ENCODE results near the gene CACNA1E. TPM values are rescaled to one million over a fixed set of nuclear protein-coding genes. Genes with fewer than 3 reads are reported as not detected.

Gene CACNA1E
- total RNA-seq, 6 donors from 2014 or later = 0.17 to 1.4 (median 0.51) TPM

DNA sequence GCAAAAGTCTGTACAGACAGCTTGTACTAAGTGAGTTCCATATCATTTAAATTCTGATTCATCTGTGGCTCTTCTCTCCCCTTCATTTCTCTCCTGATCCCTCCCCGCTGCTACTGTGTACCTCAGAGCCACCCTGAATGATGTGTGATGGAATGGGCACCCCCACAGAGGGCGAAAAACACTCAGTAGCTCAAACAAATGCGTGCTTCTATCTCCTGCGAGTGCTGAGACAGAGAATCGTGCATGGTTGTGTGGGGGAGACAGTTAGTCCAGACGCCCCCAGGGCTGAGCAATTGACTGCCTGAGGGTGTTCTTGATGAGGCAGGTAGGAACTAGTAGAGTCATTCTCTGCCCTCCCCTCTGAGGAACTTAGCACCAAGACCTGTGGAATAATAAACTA is 308.4 kb downstream of the CACNA1E start:
- Histone ChIP-seq H3K27ac (no peak overlapping the region), H3K4me1 (no peaks in the 10 kb centered on the region), H3K27me3 (no peaks in the 10 kb centered on the region), H3K9me3 (no peaks in the 10 kb centered on the region), H3K36me3 (no peaks in the 10 kb centered on the region), H3K4me3 (no peak overlapping the region)
- ATAC-seq (ENCODE audit: low FRiP score in 2 of 2) = no peak
- DNase-seq = no peak
- WGBS, 2 donors = 70 to 75% methylated on average over 6 of the region's 6 CpGs
- TF ChIP-seq POLR2A (IDR thresholded peaks at IDR 0.05) (no peak), POLR2AphosphoS5 (IDR thresholded peaks at IDR 0.05) (no peak), EP300 (IDR thresholded peaks at IDR 0.05) (no peak)
- TF ChIP-seq, protein P1, sequence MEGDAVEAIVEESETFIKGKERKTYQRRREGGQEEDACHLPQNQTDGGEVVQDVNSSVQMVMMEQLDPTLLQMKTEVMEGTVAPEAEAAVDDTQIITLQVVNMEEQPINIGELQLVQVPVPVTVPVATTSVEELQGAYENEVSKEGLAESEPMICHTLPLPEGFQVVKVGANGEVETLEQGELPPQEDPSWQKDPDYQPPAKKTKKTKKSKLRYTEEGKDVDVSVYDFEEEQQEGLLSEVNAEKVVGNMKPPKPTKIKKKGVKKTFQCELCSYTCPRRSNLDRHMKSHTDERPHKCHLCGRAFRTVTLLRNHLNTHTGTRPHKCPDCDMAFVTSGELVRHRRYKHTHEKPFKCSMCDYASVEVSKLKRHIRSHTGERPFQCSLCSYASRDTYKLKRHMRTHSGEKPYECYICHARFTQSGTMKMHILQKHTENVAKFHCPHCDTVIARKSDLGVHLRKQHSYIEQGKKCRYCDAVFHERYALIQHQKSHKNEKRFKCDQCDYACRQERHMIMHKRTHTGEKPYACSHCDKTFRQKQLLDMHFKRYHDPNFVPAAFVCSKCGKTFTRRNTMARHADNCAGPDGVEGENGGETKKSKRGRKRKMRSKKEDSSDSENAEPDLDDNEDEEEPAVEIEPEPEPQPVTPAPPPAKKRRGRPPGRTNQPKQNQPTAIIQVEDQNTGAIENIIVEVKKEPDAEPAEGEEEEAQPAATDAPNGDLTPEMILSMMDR (IDR thresholded peaks at IDR 0.05) = no peak

DNA sequence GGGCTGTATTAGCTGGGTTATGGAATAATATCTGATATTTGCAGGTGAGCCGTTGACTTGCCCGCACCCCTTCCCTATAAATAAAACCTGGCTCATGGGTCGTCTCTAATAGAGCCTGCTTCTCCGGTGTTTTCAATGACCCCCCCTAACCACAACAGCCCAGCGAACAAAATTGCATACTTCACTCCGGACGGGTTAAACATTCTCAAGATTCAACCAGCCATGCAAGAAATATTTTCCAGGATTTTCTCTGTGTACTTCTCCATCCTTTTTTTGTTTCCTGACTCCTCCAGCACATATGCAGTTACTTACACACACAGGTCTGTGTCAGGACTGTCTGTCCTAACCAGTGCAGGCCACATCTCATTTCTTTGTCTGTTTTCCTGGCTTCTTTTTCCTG is 310.5 kb downstream of the CACNA1E start:
- ATAC-seq (ENCODE audit: low FRiP score in 2 of 2) = no peak
- no peaks in the 10 kb centered on the region for H3K36me3 ChIP-seq
- H3K27me3 ChIP-seq = no peaks in the 10 kb centered on the region
- H3K4me3 ChIP-seq = no peak overlapping the region
- no peaks in the 10 kb centered on the region for H3K4me1 ChIP-seq
- H3K9me3 ChIP-seq = no peaks in the 10 kb centered on the region
- TF ChIP-seq EP300 (IDR thresholded peaks at IDR 0.05) = no peak
- TF ChIP-seq, protein P1 (IDR thresholded peaks at IDR 0.05) = no peak
- TF ChIP-seq POLR2AphosphoS5 (IDR thresholded peaks at IDR 0.05) = no peak
- TF ChIP-seq POLR2A (IDR thresholded peaks at IDR 0.05) = no peak
- no peak overlapping the region for H3K27ac ChIP-seq
- DNase-seq = no peak
- WGBS, 2 donors = 72 to 75% methylated on average over 7 of the region's 7 CpGs

DNA sequence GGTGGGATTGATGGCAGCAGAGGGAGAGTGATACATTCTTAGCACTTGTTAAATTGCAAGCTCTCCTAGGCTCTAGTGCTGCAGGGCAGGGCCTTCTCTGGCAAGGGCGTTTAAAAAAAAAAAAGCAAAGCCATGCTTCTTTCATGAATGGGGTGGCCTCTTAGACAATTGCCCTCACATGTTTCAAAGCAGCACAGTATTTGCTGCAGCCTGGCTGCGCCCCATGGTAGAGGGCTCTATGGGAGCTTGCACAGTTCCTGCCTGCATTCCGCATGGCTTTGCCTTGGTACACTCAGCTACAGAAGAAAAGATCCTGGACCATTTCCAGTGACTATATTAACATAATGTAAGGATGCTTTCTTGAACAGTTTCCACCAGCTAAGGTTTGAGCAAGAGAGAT is 311.0 kb downstream of the CACNA1E start:
- 70 to 77% methylated on average over 3 of the region's 3 CpGs for WGBS, 2 donors

DNA sequence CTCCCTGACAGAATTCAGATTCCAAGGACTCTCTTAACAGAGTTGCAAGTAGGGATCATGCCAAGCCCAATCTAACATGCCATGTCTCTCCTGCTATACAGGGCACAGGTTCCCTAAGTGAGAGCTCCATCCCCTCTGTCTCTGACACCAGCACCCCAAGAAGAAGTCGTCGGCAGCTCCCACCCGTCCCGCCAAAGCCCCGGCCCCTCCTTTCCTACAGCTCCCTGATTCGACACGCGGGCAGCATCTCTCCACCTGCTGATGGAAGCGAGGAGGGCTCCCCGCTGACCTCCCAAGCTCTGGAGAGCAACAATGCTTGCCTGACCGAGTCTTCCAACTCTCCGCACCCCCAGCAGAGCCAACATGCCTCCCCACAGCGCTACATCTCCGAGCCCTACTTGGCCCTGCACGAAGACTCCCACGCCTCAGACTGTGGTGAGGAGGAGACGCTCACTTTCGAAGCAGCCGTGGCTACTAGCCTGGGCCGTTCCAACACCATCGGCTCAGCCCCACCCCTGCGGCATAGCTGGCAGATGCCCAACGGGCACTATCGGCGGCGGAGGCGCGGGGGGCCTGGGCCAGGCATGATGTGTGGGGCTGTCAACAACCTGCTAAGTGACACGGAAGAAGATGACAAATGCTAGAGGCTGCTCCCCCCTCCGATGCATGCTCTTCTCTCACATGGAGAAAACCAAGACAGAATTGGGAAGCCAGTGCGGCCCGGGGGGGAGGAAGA is 315.0 kb downstream of the CACNA1E start:
- H3K4me1 ChIP-seq = no peaks in the 10 kb centered on the region
- ATAC-seq (ENCODE audit: low FRiP score in 2 of 2) = no peak
- no peaks in the 10 kb centered on the region for H3K9me3 ChIP-seq
- H3K27ac ChIP-seq = no peak overlapping the region
- 91 to 93% methylated on average over 30 to 32 of the region's 32 CpGs for WGBS, 2 donors
- TF ChIP-seq, protein P1 (IDR thresholded peaks at IDR 0.05) = no peak
- no peak for TF ChIP-seq POLR2A (IDR thresholded peaks at IDR 0.05)
- no peak for TF ChIP-seq EP300 (IDR thresholded peaks at IDR 0.05)
- no peak for TF ChIP-seq POLR2AphosphoS5 (IDR thresholded peaks at IDR 0.05)
- H3K27me3 ChIP-seq = no peaks in the 10 kb centered on the region
- H3K4me3 ChIP-seq = no peak overlapping the region
- no peaks in the 10 kb centered on the region for H3K36me3 ChIP-seq
- peak in 1 of 2 donors; percentile 64 for DNase-seq

More for the DNA sequence above, 311.0 kb downstream of the CACNA1E start:
- no peak overlapping the region for H3K27ac ChIP-seq
- H3K36me3 ChIP-seq = no peaks in the 10 kb centered on the region
- H3K27me3 ChIP-seq = no peaks in the 10 kb centered on the region
- TF ChIP-seq EP300 (IDR thresholded peaks at IDR 0.05) (no peak), POLR2AphosphoS5 (IDR thresholded peaks at IDR 0.05) (no peak), POLR2A (IDR thresholded peaks at IDR 0.05) (no peak)
- TF ChIP-seq, protein P1 (IDR thresholded peaks at IDR 0.05) = no peak
- H3K9me3 ChIP-seq = no peaks in the 10 kb centered on the region
- H3K4me3 ChIP-seq = no peak overlapping the region
- ATAC-seq (ENCODE audit: low FRiP score in 2 of 2) (no peak), DNase-seq (no peak)
- H3K4me1 ChIP-seq = no peaks in the 10 kb centered on the region

DNA sequence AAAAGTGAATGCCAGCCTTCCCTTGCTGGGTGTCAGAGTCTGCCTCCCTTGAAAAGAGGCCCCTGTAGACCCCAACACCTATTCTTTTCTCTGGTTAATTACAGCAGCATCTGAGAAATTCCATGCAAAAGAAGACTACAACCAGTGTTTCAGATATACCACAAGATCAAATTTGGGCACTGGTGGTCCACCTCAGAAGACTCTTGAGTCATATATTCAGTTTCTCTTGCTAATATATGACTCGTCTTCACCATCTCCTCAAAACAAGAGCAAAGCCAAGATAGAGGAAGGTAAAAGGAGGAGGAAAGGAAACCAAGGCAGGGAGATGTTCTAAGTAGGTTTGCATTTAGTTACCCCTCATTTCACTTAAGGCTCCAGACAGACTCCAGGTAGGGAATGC is 318.3 kb downstream of the CACNA1E start:
- Histone ChIP-seq H3K4me1 (no peaks in the 10 kb centered on the region), H3K36me3 (no peaks in the 10 kb centered on the region), H3K9me3 (no peaks in the 10 kb centered on the region), H3K4me3 (no peak overlapping the region), H3K27ac (no peak overlapping the region), H3K27me3 (no peaks in the 10 kb centered on the region)
- 43 to 57% methylated on average over 1 of the region's 1 CpG for WGBS, 2 donors
- TF ChIP-seq POLR2AphosphoS5 (IDR thresholded peaks at IDR 0.05) (no peak), EP300 (IDR thresholded peaks at IDR 0.05) (no peak), POLR2A (IDR thresholded peaks at IDR 0.05) (no peak)
- TF ChIP-seq, protein P1 (IDR thresholded peaks at IDR 0.05) = no peak
- DNase-seq (no peak), ATAC-seq (ENCODE audit: low FRiP score in 2 of 2) (no peak)
